Stimulated activated CD8-positive, alpha-beta memory T cell treated with anti-CD3 and anti-CD28 coated beads, Interleukin-4, amount 100 ng/mL, for 24 hours (primary cell): ENCODE data around the gene SEPTIN10.

Experiments used
- DNase-seq: peaks from one replicate; pipeline ENCODE4 v3.0.0-alpha.2; 2020; ENCODE audit warnings: low read depth

The SEPTIN10 gene

DNA sequence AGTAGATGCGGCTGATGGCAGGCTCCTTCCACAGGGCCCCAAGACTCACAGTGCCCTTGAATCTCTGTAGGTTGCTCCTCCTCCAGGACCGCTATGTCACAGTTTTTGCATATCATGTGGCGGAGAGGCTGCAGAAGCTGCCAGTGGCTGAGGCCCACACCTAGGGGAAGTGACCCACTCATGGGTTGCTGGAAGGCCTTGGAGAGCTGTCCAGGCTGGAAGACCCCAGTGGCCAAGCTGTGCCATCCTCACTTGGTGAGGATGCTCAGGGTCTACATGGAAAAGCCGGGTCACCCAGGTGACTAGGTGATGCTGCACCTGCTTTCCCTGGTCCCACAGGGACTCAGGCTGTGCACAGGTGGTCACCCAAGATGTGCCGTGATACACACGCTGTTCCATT, 90.6 kb downstream of the SEPTIN10 start:
- no peak for DNase-seq

DNA sequence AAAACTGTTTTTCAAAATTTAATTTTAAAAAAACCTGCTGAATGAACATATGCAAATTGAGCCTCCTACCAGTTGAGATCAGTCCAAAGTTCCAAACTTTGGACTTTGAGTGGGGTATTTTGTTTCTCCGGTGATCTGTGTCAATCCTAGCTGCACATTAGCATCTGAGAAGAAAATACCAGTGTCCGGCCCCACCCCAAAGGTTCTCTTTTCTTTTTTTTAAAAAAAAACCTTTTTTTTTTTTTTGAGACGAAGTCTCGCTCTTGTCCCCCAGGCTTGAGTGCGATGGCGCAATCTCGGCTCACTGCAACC, 91.7 kb downstream of the SEPTIN10 start:
- DNase-seq: no peak

DNA sequence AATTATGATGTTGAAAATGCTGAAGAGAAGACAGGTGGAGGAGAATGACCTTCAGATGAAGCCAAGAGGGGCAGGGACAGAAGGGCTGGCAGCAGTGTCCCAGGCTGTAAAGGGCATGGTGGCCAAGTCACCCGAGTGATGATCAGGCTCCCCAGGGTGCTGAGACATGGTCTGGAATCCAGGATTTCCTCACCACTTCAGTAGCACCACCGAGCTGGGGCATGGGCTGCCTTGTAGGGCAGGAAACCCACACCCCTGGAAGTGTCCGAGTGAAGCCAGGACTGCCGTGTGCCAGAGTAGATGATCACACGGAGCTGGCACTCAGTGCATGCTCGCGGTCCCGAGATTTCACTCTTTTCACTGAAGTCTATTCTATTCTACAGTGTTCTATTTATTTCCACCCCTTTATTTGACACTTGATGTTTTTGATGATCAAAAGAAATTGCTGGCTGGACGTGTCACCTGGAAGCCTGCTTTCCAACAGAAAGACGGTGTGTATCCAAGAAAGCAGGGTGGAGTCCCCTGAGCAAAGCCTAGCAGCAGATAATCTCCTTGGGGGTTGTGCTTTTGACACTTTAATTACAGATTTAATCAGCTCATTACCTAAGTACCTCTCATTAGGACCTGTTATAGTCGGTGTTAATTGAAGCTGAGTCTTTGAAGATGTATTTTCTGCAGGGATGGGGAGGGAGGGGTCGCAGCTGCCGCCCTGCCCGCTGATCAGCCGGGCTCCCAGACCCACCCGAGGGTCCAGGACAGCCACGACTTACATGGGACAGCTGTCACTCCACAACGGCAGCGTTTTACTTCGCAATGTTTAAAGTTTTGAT, 92.3 kb downstream of the SEPTIN10 start:
- no peak for DNase-seq

DNA sequence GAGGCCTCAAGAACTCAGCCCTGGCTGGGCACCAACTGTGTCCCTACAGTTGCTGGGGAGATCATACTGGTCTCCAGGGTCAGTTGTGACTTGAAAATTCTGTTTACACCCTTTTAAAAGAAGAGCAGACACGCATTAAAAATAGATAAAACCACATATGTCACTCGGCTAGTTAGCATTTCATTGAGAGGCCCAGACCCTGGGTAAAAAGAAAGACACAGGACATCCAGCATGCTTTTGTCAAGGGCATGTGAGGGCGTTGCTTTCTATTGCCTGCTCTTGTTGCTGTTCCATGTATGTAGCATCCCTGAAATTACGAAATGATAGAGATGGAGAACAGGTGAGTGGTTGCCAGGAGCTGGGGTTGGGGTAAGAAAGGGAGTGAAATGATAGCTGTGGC, 94.3 kb downstream of the SEPTIN10 start:
- DNase-seq: no peak

DNA sequence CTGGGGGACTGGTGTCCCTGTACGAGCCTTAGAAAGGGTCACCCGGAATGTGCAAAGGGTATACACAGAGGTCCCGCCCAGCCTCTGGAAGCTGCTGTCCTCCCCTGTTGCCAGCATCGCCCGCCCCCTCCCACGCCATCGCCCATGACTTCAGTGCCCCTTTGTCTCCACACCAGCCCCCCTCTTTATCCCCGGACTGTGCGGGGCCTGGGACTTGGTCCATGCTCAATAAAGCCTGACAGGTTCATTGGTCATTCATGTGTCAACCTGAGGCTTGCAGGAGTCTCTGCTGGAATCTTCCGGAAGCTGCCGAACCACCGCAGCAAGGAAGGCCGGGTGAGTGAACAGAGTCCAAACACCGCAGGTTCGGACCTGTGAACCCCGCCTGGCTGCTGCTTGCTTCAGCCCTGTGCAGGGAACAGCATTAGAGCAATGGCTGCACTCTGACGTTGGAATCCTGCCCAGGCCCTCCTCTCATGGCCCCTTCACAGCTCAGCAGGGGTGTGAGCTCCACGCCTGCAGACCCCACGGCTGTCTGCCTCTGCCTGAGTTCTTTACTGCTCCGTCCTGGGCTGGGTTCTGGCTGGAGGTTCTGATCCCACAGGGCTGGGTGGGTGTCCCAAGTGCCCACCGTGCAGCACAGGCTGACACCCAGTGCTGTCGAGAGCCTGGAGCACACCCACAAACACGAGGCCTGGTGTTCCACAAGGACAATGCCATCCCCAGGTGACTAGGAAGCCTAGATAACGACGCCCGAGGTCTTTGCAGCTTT, 96.5 kb downstream of the SEPTIN10 start:
- DNase-seq: no peak

DNA sequence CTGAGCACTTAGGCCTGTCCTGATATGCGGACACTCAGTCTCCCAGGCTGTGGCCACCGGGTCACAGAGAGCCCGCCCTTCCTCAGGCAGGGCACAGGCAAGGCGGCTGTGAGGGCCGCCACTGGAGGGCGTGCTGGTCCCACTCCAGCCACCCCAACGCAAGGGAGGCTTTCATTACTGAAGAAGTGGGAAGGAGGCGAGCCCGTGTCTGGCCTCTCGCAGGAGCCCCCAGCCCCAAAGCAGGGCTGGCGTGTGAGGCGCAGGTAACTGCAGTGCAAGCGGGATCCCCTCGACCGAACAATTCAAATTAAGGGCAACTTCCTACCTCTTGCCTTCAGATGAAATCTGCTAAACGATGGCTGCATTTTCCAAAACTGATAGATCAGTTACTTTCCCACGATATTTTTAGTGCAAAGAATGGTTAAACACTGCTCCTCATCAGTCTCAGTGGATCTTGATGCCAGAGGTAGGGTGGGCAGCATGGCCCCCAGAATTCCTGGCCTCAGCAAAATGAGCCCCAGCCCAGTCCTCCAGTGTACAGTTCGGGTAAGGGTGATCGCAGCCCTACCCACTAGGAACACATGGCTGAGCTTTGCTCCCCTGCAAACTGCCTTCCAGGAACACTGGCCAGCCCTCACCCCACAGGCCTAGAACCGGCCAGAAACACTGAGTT, 97.2 kb downstream of the SEPTIN10 start:
- DNase-seq: no peak

DNA sequence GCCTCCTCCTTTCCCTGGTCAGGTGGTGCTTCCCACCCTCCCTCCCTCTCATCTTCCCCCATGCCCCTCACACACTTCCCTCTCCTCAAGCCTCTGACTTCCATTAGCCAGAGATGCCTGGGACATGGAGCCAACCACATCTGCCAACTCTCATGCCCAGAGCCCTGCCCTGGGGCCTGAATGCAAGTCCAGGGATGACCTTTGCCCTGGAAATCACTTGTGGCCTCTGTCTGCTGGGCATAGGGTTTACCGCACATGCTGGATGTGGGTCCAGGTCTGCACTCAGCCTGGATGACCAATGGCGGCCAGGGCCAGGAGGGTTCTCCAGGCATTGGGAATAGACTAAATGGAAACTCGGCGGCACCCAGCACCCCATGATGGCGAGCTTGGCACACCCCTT, 98.9 kb downstream of the SEPTIN10 start:
- no peak for DNase-seq

DNA sequence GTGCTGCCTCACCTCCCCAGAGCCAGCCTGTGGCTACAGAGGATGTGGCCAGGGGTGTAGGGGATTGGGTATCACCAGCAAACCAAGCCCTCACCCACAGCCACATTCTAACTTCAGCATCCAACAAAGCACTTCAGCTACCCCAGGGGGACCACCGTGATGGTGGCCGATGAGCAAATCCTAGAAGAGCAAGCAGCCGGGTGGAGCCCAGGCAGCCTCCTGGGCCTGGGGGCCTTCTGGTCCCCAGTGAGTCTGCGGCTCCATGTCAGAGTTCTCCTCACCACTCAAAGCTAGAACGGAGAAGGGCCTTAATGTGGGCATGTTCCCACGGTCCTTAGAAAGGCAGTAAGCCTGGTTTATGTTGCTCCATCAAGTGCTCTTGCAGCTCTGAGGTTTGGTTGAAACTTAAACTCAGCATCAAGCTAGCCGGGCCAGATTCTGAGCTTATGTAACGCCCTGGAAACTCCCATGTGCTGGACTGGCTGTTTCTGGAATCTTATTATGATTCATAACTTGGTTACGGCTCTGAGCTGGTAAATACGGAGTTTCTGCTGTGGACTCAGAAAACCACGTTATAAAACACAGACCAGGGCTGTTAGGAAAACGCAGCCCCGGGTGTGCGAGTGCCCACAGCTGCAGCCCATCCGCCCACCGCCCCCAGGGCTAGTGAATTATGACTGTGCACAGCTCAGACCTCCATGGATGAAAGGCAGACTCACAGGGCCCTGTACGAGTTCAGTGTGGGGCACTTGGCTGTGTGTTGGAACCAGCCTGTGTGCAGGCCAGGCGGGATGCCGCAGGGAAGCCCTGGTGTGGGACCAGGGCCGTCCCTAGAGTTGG, 99.8 kb downstream of the SEPTIN10 start:
- no peak for DNase-seq

DNA sequence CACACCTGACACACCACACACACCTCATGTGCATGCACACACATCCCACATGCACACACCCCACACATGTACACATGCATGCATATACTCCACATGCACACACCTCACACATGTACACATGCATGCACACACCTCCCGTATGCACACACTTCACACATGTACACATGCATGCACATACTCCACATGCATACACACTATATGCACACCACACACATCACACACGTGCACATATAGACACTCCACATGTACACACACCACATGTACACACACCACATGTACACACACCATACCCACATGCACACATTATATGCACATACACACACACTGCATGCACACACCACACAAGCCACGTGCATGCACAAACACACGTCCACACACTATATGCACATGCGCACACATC, 100.5 kb downstream of the SEPTIN10 start:
- DNase-seq: no peak

DNA sequence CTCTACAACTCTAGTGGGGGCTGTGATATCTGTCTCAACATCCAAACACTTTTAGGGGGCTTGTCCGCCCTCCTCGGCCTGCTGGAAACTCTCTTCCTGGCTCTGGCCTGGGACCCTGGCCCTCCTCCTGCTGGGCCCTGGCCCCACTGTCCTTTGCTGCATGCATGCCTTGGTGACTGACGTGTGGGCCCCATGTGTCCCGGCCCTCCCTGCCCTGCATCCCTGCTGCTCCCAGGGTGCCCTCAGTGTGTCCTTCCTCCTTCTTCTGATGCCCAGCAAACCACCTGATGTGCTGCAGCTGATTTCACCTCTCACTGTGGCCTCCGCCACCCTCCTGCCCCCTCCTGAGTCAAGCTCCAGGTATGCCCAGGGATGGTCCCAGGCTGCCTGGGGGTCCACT, 101.7 kb downstream of the SEPTIN10 start:
- no peak for DNase-seq

DNA sequence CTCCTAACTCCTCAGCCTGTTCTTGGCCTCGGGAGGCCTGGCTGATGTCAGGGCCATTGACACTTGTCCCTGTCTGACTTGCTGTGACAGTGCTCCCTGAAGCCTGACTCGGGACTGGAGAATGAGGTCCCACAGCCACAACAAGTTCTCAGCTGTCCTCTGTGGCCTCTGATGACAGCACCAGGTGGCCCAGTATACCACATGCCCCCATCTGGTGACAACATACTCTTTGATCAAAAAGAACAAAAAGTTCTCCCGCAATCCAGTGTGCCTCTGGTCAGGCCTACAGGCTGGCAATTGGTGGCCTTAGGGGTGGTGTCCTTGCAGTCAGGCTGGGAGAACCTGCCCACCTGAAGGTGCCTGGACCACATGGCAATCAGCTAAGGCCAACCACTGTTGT, 102.6 kb downstream of the SEPTIN10 start:
- DNase-seq: no peak

DNA sequence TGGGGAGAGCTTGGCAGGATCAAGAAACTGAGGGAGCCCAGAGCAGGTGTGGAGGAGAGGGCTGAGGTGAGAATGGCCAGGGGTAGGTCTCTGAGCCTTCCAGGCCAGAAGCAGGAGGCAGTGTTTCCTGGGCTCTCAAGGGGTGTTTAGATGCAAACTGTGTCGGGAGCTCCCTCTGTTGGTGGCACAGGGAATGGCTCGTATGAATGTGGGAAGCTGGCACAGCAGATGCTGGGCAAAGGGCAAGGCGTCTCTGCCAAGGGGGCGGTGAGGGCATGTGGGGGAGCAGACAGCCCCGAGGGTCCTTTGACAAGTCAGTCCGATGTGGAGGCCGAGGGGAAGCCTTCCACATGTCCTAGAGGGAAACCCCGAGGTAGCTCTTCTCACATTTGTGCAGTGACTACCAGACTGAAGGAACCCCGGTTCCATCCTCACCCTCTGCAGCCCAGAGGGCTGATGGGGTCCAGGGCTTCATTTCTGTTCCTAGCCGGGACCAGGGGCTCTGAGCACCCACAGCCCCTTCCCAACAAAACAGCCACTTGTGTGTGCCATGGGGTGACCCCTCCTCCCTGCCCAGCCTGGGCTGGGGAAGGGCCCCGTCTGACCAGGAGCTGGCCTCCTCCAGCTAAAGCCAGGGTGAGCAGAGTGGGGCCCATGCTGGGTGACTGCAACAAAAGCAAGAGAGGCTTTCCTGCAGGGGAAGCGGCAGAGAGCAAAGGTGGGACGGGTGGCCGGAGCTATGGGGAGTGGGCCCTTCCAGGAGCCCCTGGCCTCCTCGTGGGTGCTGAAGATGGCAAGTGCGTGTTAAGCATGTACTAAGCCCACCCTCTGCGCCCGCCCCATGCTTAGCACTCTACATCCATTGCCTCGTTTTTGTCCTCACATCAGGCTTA, 103.4 kb downstream of the SEPTIN10 start:
- DNase-seq: peak; percentile 60

DNA sequence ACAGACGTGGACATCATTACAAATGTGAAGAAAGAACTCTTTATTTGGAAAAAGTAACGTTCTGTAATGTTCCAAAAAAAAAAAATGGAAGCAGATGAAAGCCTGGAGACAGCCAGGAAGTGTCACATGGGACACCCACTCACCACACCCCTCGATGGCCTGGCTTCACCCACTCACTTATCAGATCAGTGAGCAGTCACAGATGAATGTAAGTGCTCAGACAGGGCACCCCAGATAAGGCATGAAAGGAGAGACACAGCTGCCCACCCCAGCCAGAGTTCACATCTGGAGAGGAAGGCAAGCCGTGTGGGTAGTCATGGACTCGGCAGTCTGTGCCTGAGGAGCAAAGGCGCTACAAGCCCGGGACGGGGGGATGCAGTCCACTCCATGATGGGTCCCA, 105.2 kb downstream of the SEPTIN10 start:
- DNase-seq: no peak

DNA sequence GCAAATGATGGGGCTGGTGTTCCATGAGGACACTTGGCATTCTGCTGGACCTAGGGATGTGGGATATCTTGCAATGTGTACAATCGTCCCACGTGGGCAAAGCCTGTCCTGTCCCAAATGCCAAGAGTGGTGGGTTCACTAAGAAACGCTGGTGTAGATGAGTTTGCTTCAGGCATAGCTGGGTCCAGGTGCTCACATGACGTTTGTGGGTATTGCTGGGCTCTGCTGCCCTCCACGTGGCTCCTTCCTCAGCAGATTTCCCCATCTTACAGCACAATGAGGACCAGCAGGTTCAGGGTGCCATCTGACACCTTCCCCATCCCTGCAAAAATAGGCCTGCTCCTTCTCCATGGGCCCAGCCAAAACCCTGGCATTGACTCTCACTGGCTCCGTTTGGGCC, 105.9 kb downstream of the SEPTIN10 start:
- DNase-seq: no peak

DNA sequence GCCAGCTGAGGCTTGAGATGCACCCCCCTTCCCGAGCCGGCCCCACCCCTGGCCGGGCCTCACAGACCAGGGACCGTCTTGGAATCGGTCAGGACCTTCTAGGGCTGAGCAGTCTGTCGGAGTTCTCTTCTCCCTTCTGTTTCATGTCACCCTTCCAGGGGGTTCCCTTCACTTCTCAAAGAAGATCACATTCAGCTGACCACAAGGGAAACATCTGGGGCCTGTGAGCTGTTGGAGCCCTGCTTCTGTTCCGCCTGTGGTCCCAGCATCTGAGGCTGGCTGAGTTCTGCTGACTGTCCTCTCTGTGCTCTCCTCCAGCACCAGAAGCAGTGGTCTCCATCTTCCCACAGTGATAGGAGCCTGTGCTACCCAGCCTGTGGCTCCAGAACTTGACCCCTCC, 106.5 kb downstream of the SEPTIN10 start:
- DNase-seq: no peak

DNA sequence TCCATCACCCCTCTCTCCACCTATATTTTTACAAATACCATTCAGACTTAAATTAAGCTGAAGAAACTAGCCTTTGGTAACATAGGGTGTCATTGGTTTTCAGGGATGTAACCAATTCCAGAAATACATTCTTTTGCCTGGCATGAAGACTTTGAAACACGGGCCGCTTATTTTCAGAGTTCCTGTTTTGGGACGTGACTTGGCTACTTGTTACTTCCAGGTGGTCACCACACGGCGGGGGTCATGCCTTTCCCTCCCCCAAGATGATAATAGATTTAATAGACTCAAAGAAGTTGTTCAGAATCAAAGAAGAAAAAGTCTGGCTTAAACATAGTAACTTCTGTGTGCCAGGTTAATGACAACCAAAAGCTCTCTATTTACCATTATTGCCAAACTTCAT, 110.6 kb downstream of the SEPTIN10 start:
- no peak for DNase-seq

DNA sequence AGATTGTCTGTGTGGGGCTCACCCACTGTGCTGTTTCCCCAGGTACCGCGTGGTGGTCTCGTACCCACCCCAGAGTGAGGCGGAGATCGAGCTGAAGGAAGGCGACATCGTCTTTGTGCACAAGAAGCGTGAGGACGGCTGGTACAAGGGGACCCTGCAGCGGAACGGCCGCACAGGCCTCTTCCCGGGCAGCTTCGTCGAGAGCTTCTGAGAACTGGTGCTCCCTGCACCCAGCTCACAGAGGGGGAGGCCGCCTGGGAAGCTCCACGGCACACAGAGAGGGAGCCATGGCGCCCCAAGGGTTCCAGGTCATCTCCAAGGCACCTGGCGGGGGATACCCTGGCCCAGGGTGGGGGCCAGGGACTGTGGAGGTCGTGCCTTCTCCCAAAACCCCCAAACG, 112.3 kb downstream of the SEPTIN10 start:
- no peak for DNase-seq

DNA sequence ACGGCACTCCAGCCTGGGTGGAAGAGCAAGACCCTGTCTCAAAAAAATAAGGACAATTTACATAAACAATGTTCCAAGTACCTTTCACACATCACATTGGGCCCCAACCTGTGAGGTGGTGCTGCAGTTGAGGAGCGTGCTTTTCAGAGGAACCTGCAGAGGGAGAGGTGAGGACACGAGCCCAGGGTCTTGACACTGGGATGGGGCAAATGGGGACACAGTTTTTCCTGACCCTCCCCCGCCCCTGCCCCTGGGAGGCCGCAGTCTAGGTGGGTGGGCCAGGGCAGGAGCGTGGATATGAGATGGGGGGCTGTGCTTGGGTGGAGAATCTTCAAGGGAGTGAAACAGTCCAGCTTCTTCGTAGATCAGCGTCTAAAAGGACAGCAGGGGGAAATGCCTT, 112.9 kb downstream of the SEPTIN10 start:
- no peak for DNase-seq

DNA sequence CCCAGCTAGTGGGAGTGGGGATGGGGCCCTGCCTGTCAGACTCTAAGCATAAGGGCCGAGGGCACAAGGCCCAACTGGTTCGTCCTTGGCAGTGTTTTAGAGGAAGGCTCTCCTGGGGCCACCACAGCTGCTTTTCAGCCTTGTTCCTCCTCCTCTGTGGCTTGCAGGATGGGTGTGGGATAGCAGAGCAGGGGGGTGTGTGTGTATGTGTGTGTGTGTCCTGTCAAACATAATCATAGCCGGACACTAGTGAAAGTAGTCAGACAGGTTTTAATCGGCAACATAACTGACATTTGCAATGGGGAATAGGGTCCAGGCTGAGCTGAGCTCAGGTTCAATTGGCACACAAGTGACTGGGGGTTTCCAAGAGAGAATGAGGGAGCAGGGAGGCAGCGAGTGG, 114.2 kb downstream of the SEPTIN10 start:
- DNase-seq: no peak

DNA sequence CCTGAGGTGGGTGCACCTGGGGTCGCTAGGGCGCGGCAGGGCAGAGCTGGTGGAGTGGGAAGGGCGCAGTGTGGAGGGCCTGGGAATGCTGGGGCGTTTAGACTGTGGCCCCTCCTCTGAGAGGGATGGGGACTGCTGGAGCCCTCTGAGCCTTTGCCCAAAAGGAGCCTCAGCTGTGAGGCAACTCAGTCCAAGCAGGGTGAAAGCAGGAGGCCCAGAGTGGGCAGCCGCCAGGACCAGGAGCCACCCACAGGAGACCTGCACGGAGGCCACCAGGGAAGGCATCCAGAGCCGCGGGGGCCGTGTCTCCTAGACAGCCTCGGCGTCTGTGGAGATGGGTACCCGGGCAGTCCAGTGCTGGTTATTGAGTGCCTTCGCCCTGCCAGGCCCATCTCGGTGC, 114.9 kb downstream of the SEPTIN10 start:
- DNase-seq: no peak
